Occipital lobe (tissue), 2 donors: ENCODE data around the gene LAMA4. TPM values are rescaled to one million over a fixed set of nuclear protein-coding genes. Genes with fewer than 3 reads are reported as not detected.
"Not testable (repeated sequence)": the region's sequence is repeated elsewhere in the genome, so short reads cannot be mapped to it uniquely, and the experiment has no call there.

Experiments
- DNase-seq: peaks from one replicate; lab custom pipeline; 2025; lab: John Stamatoyannopoulos, UW
- total RNA-seq: library from RNA; depleted of rRNA; stranded (reverse); fragments of >200 nt; gene quantifications from one replicate; pipeline ENCODE4 v1.2.3, GENCODE V29; 2014

LAMA4 gene
- total RNA-seq, 1 donor from 2014 or later = 19.2 TPM

GRCh38 chr6:112216662-112217551 lies 37.5 kb downstream of the LAMA4 start:
- DNase-seq = no peak

DNA sequence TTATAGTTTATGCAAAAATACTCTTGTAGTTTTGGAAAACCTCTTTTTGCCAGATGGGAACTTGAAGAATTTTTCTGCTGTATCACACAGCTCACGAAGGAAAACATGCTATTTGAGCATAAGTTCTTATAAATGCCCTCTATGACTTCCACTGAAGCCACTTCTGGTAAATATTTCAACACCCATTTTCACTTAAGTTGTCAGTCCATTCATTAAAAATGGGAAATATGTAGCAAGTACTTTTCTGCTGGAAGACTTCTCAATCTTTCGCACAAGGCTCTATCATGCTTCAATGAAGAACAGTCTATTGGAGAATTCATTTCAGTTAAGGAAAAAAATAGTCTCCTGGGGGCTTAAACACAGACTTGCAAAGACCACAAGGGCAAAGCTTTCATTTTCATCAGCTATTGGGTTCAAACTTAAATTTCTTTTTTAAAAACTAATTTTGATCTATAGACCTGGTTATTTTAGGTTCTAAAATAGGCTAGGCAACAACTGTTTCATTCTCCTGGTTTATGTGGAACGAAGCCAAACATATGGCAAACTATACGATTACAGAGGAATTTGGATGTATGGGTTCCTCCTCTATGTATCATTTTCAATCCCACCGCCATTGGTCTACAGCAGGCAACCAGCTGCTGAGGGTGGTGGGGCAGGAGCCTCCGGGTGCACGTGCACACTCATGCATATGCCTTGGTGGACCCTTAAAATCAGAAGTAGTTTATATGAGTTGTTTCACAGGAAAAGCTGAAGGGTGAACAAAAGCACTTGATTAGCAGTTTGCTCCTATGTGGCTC lies 38.7 kb downstream of the LAMA4 start:
- DNase-seq = no peak

DNA sequence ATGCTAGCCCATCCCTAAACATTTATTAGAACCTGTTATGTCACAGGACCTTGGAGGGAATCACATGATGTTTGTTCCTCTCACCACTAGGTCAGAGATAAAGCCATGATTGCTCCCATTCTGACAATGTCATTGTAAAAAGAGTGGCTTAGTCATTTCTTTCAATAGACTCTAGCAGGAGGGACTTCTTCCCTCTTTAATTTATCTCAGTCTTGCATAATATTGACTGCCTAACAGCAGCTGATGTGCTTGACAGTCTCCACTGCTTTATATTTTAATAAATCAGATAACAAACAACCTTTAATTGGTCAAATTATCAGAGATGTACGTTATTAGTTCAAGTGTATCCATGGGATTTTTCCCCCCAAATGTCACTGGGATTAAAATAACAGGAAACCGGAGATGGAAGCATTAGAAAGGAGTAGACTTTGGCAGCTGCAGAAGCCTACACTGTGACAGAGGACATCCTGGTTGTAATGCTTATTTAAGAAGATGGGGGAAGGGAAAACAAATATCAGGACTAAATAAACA lies 39.6 kb downstream of the LAMA4 start:
- DNase-seq = no peak

- no peak for DNase-seq
Measured at GRCh38 chr6:112210852-112211251, 43.5 kb downstream of the LAMA4 start.

DNA sequence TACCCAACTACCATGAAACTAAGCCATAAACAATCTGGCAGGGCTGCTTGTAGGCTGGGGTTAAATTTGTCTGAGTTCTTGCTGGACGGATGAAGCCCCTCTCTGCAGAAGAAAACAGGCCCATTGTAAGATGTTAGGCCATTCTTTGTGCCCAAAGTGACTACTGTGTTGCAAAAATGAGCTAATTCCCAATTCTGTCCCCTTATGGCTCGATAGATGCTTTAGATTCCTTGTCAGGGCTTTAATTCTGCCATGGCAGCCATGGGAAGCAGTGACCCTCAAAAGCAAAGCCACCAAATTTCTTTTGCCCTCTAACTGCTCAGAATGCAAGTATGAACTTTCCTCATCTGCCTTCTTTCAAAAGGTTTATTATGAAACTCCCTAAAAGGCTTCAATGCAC lies 45.2 kb downstream of the LAMA4 start:
- DNase-seq = no peak

DNA sequence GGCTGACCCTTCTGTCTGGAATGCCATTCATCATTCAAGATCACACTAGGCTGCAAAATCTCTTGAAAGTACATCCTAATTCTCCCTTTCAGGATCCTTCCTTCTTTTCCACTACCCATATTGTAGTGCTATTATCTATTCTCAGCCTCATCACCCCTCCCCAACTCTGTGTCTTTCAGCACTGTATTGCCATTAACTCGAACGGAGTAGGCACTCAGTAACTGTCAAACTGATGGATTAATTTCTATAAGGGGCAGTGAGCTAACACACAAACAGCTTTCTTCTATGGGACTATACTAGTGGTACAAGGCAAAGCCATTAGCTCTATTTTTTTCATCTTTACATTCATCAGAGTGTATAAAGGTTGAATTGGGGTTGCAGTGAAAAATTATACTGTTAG lies 46.6 kb downstream of the LAMA4 start:
- no peak for DNase-seq

- DNase-seq = no peak
Measured at GRCh38 chr6:112207131-112207530, 47.2 kb downstream of the LAMA4 start.

DNA sequence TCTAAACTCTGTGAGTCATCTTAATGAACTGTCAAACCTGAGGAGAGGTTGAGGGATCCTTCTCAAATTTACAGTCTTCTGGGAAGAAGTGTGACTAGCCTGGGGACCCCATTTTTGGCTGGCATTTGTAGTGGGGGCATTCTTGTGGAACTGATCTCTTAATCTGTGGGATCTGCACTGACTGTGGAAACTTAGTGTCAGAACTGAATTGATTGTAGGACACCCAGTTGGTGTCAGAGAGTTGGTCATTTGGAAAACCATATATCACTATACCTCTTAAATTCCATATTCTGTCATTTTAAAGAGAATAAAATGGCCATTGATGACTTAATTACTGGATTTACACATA lies 48.3 kb downstream of the LAMA4 start:
- no peak for DNase-seq

DNA sequence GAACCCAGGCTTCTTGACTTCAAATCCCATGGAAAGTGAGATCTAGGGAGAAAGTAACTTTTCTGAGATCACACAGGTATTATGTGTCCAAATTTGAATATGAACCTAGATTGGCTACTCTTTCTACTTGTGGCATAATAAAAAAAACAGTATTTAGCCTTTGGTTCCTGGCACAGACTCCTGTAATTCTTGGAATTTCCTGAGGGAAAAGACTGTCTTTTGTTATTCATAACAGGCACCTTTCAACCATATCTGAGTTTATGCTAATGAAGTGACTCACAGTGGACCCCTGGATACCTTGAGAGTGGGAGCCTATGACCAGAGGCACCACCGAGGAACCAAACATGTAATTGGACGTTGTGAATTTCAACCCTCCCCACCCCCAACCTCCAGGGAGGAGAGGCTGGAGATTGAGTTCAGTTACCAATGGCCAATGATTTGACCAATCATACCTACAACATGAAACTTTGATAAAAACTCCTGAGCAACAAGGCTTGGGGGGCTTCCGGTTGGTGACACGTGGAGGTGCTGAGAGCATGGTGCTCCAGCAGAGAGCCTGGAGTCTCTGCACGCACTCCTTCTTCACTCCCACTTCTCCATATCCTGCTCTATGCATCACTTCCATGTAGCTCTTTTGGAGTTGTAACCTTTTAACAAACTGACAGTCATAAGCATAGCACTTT lies 48.8 kb downstream of the LAMA4 start:
- no peak for DNase-seq

- no peak for DNase-seq
Measured at GRCh38 chr6:112204350-112204706, 50.0 kb downstream of the LAMA4 start.

GRCh38 chr6:112203577-112204349 lies 50.6 kb downstream of the LAMA4 start:
- DNase-seq = no peak

GRCh38 chr6:112202639-112203341 lies 51.6 kb downstream of the LAMA4 start:
- no peak for DNase-seq

- not testable (repeated sequence) for DNase-seq
Measured at GRCh38 chr6:112200185-112200914, 54.0 kb downstream of the LAMA4 start.

DNA sequence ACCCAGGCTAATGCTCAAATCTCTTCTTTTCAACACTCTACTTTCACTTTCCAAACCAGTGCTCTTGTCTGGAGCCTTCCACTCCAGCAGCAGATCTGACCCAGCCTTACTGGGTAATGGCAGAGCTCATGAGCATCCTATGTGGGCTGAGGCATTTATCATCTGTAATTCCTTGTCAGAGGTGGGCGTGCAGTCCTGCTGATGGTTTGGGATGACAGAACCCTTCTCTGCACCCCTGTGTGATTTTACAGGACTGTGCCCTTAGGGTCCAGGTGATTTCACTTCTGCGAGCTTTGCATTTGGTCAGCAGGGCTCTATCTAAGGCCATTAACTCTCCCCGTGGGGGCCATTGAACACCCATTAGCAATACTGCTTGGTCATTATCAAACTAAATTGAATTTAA lies 55.4 kb downstream of the LAMA4 start:
- no peak for DNase-seq

GRCh38 chr6:112198582-112198981 lies 55.8 kb downstream of the LAMA4 start:
- DNase-seq = no peak

DNA sequence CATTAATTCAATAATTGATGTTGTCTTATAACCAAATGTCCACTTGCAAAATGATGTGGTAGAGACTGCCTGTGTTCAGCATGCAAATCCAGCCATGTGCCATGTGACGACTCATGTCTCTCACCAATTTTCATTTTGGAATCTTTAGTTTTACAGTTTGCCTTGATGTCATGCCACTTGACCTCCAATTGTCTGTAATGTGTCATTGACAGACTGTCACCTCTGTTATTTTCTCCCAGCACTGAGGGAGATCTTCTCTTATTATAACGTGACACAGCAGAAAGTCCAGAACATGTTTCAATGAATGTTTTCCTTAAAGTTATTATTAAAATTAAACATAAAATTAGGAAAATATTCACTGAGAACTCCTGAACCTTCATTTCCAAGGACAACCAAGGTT lies 56.7 kb downstream of the LAMA4 start:
- DNase-seq = no peak

GRCh38 chr6:112196306-112196705 lies 58.1 kb downstream of the LAMA4 start:
- DNase-seq = no peak

GRCh38 chr6:112195166-112195565 lies 59.2 kb downstream of the LAMA4 start:
- no peak for DNase-seq

- DNase-seq = no peak
Measured at GRCh38 chr6:112194511-112194910, 59.9 kb downstream of the LAMA4 start.

- no peak for DNase-seq
Measured at GRCh38 chr6:112193535-112194051, 60.8 kb downstream of the LAMA4 start.
